Hepatocyte (in vitro differentiated cells): ENCODE measurements around the gene ALX3. TPM values are rescaled to one million over a fixed set of nuclear protein-coding genes. Genes with fewer than 3 reads are reported as not detected.
"Not testable (repeated sequence)": the region's sequence is repeated elsewhere in the genome, so short reads cannot be mapped to it uniquely, and the experiment has no call there.

Source experiments
- DNase-seq: peaks from one replicate; pipeline ENCODE4 v3.0.0-alpha.2; 2016; ENCODE audit warnings: low spot score
- H2AFZ ChIP-seq: fragments of 200-600 bp; sonication (generic); 2 replicates; pipeline ENCODE4 v1.6.0; 2016; ENCODE audit warnings: antibody characterized with exemption, mild to moderate bottlenecking
- H3K27ac ChIP-seq: fragments of 200-600 bp; sonication (generic); 2 replicates; pipeline ENCODE4 v1.5.1; 2016; ENCODE audit warnings: mild to moderate bottlenecking
- H3K27me3 ChIP-seq: fragments of 200-600 bp; sonication (generic); 2 replicates; pipeline ENCODE4 v1.6.1; 2016
- H3K36me3 ChIP-seq: fragments of 200-600 bp; sonication (generic); replicated peaks from 2 replicates; pipeline ENCODE4 v1.5.1; 2016; ENCODE audit warnings: low read depth; ENCODE audit not compliant: insufficient read depth
- H3K4me1 ChIP-seq: fragments of 200-600 bp; sonication (generic); 2 replicates; pipeline ENCODE4 v1.5.1; 2016; ENCODE audit warnings: mild to moderate bottlenecking, moderate library complexity; ENCODE audit not compliant: insufficient read depth
- H3K4me2 ChIP-seq: fragments of 200-600 bp; sonication (generic); 2 replicates; pipeline ENCODE4 v1.6.0; 2016
- H3K4me3 ChIP-seq: fragments of 200-600 bp; sonication (generic); 2 replicates; pipeline ENCODE4 v1.5.1; 2016; ENCODE audit warnings: mild to moderate bottlenecking
- H3K79me2 ChIP-seq: fragments of 200-600 bp; sonication (generic); 2 replicates; pipeline ENCODE4 v1.6.0; 2017; ENCODE audit warnings: mild to moderate bottlenecking
- H3K9me2 ChIP-seq: fragments of 200-600 bp; sonication (generic); replicated peaks from 2 replicates; pipeline ENCODE4 v1.6.0; 2017; ENCODE audit warnings: mild to moderate bottlenecking; ENCODE audit not compliant: insufficient read depth
- H3K9me3 ChIP-seq: fragments of 200-600 bp; sonication (generic); 2 replicates; pipeline ENCODE4 v1.5.1; 2016; ENCODE audit warnings: low read depth, mild to moderate bottlenecking
- H4K20me1 ChIP-seq: fragments of 200-600 bp; sonication (generic); 2 replicates; pipeline ENCODE4 v1.6.0; 2016; ENCODE audit warnings: mild to moderate bottlenecking; ENCODE audit not compliant: insufficient read depth, poor library complexity, severe bottlenecking
- CTCF ChIP-seq: fragments of 200-600 bp; sonication (generic); IDR thresholded peaks from 2 replicates; pipeline ENCODE4 v1.5.1; 2016; ENCODE audit warnings: antibody characterized with exemption, mild to moderate bottlenecking; ENCODE audit not compliant: poor library complexity
- EZH2 ChIP-seq: fragments of 200-600 bp; sonication (generic); IDR thresholded peaks from 2 replicates; pipeline ENCODE4 v1.6.1; 2016; ENCODE audit warnings: antibody characterized with exemption, mild to moderate bottlenecking, borderline replicate concordance
- EZH2phosphoT487 ChIP-seq: fragments of 200-600 bp; sonication (generic); IDR thresholded peaks from one replicate; pipeline ENCODE4 v1.6.1; 2018; ENCODE audit warnings: antibody characterized with exemption, mild to moderate bottlenecking, low read depth, moderate library complexity; ENCODE audit not compliant: unreplicated experiment, severe bottlenecking
- WGBS: methylation state at CpG from one replicate; pipeline ENCODE4 v1.1.6; 2016; ENCODE audit warnings: low lambda C conversion rate; ENCODE audit errors: missing lambda C conversion rate; 5-methylcytosine and 5-hydroxymethylcytosine counted together
- polyA plus RNA-seq: library from polyadenylated mRNA; unstranded; fragments of >200 nt; fragmentation: Nextera tagmentation; extraction: Ambion mirVana; gene quantifications from 2 replicates; pipeline ENCODE4 v1.2.1, GENCODE V29; 2016
- total RNA-seq: library from RNA; depleted of rRNA; stranded (reverse); fragments of >200 nt; gene quantifications from 2 replicates; pipeline ENCODE4 v1.2.3, GENCODE V29; 2014

ALX3 gene
- total and polyA plus RNA-seq, 2 experiments from 2014 or later, result 0.27 to 0.92 TPM

DNA sequence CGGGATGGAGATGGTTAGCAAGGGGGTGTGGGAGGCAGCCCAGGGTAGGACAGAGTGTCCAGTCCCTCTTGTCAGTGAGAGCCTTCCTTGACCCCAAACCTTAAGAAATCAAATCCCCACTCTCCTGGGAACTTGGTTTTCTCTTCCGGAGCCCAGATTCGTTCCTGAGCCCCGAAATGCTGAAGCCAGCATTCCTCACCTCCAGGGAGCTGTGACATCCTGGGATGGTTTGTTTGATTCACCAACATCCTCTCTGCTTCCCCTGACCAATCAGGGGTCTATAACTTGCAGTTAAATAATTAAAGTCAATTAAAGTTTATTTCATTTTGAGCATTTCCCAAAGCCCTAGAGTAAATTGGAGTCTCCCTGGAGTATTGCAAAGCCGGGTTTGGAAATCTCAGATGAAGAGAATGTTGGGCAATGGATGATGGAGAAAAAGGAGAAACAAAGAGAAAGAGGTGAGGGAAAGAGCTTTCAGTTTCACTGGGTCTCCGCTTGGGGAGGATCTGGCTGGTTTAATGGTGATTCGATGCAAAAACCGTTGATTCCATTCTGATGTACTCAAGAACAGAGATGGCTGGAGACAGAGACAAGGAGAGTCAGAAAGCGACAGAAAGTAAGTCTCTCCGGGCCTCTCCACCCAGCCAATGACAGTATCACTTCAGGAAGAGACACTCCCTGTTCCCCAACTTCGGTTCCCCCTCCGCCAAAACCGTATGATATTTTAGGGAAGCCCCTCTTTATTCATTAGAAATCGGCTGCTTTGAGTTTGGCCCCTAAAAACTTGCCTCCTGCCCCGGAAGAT lies 12.8 kb upstream of the ALX3 start:
- H2AFZ ChIP-seq, result no peak overlapping the region
- peaks cover 18% of the 10 kb centered on the region for H3K4me1 ChIP-seq
- 39% methylated on average over 15 of the region's 15 CpGs for WGBS
- H3K27ac ChIP-seq, result no peak overlapping the region
- no peaks in the 10 kb centered on the region for H3K79me2 ChIP-seq
- H3K9me2 ChIP-seq, result no peaks in the 10 kb centered on the region
- H3K4me2 ChIP-seq, result peak overlapping the region; percentile 100
- H4K20me1 ChIP-seq, result no peaks in the 10 kb centered on the region
- H3K36me3 ChIP-seq, result no peaks in the 10 kb centered on the region
- H3K9me3 ChIP-seq, result no peaks in the 10 kb centered on the region
- H3K27me3 ChIP-seq, result peaks cover 58% of the 10 kb centered on the region
- TF ChIP-seq EZH2phosphoT487, result no peak
- no peak for TF ChIP-seq EZH2
- no peak for TF ChIP-seq CTCF
- no peak overlapping the region for H3K4me3 ChIP-seq
- DNase-seq, result no peak

DNA sequence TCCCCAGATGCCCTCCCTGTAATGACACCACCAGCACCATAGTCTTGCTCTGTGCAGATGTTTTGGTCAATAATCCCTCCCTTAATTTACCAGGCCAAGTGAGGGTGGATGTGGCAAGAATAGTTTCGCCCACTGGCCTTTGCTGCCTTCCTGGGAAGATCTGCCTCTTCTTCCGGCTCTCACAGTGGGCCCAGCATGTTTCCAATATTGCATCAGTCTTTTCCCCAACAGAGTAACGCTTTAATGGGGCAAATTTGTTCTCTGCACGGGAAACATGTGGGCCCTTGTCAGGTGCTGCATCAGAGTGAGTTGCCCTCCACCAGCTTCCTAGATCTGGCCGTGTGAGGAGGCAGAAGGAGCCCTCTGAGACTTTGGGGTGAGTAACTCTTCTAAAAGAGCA lies 12.0 kb upstream of the ALX3 start:
- H3K4me2 ChIP-seq, result no peak overlapping the region
- 77% methylated on average over 5 of the region's 5 CpGs for WGBS

GRCh38 chr1:110081061-110081460 lies 10.6 kb upstream of the ALX3 start:
- WGBS, result 68% methylated on average over 5 of the region's 5 CpGs
- TF ChIP-seq EZH2, result no peak
- TF ChIP-seq CTCF, result no peak
- TF ChIP-seq EZH2phosphoT487, result no peak
- Histone ChIP-seq H3K4me2 (no peak overlapping the region), H3K79me2 (no peaks in the 10 kb centered on the region), H3K4me3 (no peak overlapping the region), H2AFZ (no peak overlapping the region), H3K9me2 (no peaks in the 10 kb centered on the region), H3K9me3 (no peaks in the 10 kb centered on the region), H3K27me3 (peaks cover 54% of the 10 kb centered on the region), H3K4me1 (peaks cover 18% of the 10 kb centered on the region), H3K36me3 (no peaks in the 10 kb centered on the region), H3K27ac (no peak overlapping the region), H4K20me1 (no peaks in the 10 kb centered on the region)
- no peak for DNase-seq

More for the DNA sequence above, 12.0 kb upstream of the ALX3 start:
- H3K9me2 ChIP-seq, result no peaks in the 10 kb centered on the region
- no peak for DNase-seq
- no peaks in the 10 kb centered on the region for H4K20me1 ChIP-seq
- H3K27ac ChIP-seq, result no peak overlapping the region
- H3K27me3 ChIP-seq, result peaks cover 57% of the 10 kb centered on the region
- H3K4me1 ChIP-seq, result peaks cover 18% of the 10 kb centered on the region
- no peak overlapping the region for H2AFZ ChIP-seq
- TF ChIP-seq CTCF (no peak), EZH2 (no peak)
- no peak overlapping the region for H3K4me3 ChIP-seq
- no peaks in the 10 kb centered on the region for H3K36me3 ChIP-seq
- no peaks in the 10 kb centered on the region for H3K79me2 ChIP-seq
- no peaks in the 10 kb centered on the region for H3K9me3 ChIP-seq

- not testable (repeated sequence) for H3K36me3 ChIP-seq, H4K20me1 ChIP-seq, H3K4me3 ChIP-seq, H3K9me2 ChIP-seq, H2AFZ ChIP-seq, H3K79me2 ChIP-seq, H3K9me3 ChIP-seq, H3K27ac ChIP-seq, H3K4me2 ChIP-seq, DNase-seq
- peaks cover 18% of the 10 kb centered on the region for H3K4me1 ChIP-seq
- 94% methylated on average over 2 of the region's 2 CpGs for WGBS
- peaks cover 45% of the 10 kb centered on the region for H3K27me3 ChIP-seq
Measured at GRCh38 chr1:110079995-110080394, 9.5 kb upstream of the ALX3 start.
